GM18858 (cell line): ENCODE results near the gene ZNF620.
"Not testable (repeated sequence)": the region's sequence is repeated elsewhere in the genome, so short reads cannot be mapped to it uniquely, and the experiment has no call there.

Source experiments
- ATAC-seq: cut with Tn5 transposase; IDR thresholded peaks from one replicate; pipeline ENCODE4 v1.9.1; 2021; ENCODE audit not compliant: unreplicated experiment

The ZNF620 gene

DNA sequence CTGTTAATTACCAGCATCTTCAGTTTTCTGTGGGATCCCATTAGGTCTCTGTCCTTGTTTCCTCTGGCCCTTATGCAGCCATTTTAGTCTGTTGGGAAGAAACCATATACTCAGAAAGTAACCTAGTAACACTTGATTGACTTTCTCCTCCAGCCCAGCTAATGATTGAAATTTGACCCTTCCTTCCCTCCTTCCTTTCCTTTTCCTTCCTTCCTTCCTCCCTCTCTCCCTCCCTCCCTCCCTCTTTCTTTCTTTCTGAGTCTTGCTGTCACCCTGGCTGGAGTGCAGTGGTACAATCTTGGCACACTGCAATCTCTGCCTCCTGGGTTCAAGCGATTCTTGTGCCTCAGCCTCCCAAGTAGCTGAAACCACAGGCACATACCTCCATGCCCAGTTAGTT lies 5.9 kb upstream of the ZNF620 start:
- no peak for ATAC-seq

DNA sequence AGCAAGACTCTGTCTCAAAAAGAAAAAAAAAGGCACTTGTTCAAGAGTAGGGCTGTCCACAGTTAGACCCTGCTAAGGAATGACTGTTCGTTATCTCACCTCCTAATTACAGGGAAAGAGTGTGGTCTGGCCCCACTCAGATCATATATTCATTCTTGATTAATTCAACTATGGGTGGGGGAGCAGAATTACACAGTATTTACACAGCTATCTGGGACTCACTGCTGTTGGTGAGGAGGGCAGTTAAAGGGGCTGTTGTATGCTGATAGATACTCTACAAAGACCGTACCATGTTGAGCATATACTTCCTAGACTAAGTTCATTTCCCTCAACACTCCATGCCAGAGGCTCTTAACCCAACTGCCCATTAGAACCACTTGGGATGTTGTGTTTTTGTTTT lies 3.8 kb upstream of the ZNF620 start:
- no peak for ATAC-seq

DNA sequence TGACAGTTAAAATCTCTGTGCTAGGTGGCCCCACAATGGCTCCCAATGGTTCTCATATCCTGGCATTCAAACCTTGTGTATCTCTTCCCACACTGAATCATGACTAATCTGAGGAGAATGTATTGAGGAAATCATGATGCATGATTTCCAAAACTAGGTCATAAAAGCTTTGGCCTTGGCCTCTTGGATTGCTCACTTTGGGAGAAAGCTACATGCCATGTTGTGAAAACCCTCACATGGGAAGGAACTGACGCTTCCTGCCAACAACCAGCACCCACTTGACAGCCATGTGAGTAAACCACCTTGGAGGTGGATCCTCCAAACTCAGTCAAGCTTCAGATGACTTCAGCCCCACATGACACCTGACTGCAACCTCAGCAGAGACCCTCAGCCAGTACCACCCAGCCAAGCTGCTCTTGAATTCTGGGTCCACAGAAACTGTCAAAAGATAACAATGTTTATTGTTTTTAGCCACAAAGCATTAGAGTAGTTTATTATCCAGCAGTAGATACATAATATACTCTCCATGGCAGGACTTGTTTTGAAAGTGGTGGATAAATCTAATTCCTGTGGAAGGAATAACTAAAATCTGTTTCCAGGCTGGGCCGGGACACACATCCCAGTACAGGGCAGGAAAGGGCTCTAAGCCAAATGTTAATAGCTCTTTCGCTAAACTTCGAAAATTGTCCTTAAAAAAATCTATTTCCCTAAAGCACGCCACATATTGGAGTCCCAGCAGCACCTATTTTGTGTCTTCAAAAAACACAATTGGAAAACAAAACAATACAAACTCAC lies 1.0 kb upstream of the ZNF620 start:
- no peak for ATAC-seq

DNA sequence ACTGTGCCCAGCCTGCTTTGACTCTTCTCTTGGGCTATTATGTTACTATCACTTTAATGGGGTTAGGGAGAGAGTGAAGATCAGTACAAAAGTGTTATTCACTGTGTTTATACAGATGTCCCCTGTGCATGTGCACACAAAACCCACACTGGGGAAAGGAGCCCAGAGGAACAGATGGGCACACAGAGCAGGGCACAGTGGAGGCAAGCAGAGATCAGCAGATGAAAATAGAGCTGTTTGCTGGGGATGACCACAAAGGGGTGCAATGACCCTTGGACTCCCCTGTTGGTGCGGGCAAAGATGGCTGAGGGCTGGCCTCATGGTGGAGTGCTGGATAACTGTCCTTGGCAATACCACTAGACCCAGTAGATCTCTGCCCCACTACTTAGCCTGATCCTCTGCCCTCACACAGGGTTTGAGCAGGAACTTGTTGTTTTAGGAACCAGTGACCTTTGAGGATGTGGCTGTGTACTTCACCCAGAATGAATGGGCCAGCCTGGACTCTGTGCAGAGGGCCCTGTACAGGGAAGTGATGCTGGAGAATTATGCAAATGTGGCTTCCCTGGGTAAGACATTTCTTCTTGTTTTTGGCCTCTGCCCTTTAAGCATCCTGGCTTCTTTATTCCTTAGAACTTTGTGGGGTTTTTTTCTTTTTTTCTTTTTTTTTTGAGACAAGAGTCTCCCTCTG lies 5.3 kb downstream of the ZNF620 start:
- no peak for ATAC-seq

DNA sequence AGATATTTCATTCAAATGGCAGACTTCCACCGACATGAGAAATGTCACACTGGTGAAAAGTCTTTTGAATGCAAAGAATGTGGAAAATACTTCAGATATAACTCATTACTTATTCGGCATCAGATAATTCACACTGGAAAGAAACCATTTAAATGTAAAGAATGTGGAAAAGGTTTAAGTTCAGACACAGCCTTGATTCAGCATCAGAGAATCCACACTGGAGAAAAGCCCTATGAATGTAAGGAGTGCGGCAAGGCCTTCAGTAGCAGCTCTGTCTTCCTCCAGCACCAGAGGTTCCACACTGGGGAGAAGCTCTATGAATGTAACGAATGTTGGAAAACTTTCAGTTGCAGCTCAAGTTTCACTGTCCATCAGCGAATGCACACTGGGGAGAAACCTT lies 10.4 kb downstream of the ZNF620 start:
- ATAC-seq, result no peak

DNA sequence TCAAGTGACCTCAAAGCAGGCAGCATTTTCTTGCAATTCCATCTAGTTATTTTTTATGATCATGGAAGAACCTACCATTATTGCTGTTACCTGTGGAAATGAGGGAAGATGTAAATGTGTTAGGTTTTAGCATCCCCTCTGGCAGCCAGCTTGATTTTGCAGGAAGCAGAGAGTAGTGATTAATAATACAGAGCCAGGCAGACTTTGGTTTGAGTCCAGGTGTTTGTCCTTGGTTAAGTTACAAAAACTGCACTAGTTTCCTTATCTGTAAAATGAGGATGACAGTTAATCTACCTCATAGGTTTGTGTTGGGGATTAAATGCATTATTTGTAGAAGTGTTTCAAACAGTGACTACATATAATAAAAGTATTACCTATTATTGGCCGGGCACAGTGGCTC lies 12.2 kb downstream of the ZNF620 start:
- no peak for ATAC-seq

DNA sequence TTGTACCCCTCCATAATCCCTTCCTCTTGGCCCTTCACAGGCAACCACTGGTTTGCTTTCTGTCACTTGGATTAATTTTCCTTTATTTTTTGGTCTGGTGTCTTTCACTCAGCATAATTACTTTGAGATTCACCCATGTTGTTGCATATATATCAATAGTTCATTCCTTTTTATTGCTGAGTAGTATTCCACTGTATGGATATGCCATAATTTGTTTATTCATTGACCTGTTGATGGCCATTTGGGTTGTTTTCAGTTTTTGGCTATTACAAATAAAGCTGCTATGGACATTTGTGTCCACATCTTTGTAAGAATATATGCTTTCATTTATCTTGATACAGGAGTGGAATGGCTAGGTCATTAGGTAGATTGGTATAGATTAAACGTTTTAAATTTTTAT lies 13.0 kb downstream of the ZNF620 start:
- ATAC-seq, result no peak

DNA sequence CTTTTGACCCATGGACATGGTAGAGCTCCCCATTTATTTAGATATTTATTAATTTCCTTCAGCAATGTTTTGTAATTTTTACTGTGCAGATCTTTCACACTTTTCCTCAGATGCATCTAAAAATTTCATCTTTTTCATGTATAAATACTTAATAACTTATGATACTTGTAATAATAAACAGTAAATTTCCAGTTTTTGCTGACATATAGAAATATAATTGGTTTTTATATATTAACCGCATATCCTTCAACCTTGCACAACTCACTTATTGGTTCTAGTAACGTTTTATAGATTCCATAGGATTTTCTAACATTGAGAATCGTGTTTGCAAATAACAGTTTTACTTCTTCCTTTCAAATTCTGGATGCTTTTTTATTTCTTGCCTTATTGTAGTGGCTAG lies 15.4 kb downstream of the ZNF620 start:
- no peak for ATAC-seq

DNA sequence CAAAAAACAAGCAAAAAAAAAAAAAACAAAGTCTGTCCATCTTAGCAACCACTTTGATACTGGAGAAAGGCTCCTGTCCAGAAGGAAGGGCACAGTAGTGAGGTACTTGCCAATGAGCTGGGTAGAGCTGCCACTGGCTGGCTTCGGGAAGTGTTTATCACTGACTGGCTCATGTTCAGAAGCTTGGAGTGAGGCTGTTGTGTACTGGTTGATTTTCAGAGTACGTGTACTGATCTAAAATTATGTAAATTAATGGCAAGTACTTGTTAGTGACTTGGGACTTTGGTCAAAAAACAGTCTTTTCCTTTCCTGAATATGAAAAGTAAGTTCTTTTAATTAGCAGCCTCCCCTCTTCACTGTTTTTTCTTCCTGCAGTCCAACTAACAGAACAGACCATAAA lies 17.9 kb downstream of the ZNF620 start:
- no peak for ATAC-seq

DNA sequence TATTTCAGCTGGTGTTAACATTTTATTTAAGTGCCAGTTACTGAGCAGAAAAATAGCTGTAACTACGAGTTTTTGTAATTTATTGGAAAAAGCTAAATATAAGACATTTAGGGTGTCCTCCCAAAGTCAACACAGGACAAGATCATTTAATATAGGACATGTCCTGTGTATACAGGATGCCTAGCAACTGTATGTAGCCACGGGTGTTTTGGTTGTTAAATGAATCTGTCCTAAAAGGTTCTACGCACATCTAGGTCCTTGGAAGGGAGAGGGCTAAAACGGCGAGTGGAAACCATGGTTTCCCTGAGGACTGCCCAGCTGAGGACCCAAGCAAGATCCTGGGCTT lies 18.4 kb downstream of the ZNF620 start:
- peak; percentile 2 for ATAC-seq

DNA sequence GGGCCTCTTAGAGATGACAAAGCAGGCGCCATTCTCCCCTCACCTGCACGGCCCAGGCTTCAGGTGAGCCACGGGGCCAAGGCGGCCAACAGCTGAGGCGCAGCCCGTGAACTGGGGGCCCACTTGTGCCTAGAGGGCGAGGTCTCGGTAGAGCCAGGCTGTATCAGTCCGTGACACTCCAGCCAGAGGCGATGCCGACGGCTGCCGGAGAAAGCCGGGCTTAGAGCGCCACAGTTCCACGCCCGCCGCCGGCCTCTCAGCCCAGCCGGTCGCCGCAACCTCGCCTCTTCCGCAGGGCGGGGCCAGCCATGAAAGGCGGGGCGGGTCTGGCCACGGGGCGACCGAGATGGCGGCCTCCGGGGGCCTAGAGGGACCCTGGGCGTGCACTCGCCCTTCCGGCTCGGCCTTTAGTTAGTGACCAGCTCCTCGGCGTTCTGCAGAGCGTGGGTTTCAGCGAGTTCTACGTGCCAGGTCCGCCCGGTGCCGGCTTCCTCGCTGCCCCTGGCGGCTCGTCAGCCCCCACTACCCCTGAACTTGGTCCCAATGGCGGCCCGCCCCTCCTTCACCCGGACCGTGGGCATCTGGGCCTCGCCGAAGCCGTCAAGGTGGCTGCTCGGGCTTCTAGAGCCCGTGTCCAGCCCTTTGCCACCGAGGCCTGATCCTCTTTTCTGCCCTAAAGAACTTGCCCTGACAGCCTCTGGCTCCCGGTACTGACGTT lies 18.9 kb downstream of the ZNF620 start, which contains the start of gene ZNF621:
Gene ZNF621 (plus strand): TSS at position 393 of the 718 bp plus-strand sequence. CDS start 881 bp downstream, outside the sequence.
- ATAC-seq, result peak; percentile 93

DNA sequence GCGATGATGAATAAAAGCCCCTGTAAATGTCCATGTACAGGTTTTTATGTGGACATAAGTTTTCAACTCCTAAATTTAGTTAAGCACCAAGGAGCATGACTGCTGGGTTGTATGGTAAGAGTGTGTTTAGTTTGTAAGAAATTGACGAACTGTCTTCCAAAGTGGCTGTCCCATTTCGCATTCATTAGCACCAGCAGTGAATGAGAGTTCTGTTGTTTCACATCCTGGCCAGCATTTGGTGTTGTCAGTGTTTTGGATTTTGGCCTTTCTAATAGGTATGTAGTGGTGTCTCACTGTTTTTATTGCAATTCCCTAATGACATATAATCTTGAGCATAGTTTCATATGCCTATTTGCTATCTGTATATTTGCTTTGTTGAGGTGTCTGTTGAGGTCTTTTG lies 22.6 kb downstream of the ZNF620 start:
- no peak for ATAC-seq

DNA sequence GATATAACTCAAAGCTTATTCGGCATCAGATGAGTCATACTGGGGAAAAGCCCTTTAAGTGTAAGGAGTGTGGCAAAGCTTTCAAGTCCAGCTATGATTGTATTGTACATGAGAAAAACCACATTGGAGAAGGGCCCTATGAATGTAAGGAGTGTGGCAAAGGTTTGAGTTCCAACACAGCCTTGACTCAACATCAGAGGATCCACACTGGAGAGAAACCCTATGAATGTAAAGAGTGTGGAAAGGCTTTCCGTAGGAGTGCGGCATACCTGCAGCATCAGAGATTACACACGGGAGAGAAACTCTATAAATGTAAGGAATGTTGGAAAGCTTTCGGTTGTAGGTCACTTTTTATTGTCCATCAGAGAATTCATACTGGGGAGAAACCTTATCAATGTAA lies 26.4 kb downstream of the ZNF620 start:
- ATAC-seq, result no peak

DNA sequence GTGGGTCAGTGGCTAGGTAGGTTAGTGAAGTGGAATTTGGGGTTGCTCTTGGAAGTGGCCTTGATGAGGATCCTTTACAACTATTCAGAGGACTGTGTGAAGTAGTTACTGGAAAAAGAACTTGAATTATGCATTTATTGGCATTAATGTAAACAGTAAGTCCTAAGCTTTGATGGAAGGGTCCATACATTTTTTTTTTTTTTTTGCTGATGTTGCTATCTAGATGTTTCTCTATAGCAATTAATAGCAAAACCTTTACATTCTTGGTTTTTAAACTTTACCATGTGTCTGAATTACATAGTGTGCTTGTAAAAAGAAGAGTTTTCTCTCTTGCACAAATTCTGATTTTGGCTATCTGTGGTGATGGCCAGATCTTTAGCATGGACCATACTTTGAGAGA lies 28.4 kb downstream of the ZNF620 start:
- ATAC-seq, result no peak

DNA sequence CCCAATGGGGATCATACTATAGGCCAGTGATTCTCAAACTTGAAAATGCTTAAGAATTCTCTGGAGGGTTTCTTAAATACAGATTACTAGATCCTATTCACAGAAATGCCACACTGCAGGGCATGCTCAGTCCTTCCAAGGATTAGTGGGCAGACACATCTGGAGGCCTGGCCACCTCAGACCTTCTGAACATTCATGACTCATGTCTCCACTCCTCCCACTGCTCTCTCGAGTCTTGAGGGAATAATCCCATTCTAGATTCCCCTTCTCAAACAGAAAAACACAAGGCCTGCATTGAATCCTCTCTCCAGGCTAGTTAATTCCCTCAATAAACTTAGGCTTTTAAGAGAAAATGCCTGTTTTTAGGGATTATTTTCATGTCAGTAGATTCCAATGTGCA lies 41.0 kb downstream of the ZNF620 start:
- ATAC-seq, result no peak

DNA sequence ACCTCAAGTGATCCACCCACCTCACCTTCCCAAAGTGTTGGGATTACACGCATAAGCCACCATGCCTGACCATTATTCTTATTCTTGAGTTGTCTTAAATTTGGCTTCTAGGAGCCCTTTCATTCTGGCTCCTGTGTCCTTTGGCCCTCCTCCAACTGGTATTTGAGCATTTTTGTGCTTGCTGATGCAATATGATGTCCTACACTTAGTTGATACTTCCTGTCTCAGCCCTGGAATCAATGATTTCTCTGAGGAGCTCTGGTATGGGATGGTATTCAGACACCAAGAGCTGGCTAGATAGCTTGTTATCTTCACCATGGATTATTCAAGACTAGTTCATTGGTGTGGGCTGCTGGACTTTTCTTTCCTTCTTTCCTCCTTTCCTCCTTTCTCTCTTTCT lies 44.3 kb downstream of the ZNF620 start:
- no peak for ATAC-seq

DNA sequence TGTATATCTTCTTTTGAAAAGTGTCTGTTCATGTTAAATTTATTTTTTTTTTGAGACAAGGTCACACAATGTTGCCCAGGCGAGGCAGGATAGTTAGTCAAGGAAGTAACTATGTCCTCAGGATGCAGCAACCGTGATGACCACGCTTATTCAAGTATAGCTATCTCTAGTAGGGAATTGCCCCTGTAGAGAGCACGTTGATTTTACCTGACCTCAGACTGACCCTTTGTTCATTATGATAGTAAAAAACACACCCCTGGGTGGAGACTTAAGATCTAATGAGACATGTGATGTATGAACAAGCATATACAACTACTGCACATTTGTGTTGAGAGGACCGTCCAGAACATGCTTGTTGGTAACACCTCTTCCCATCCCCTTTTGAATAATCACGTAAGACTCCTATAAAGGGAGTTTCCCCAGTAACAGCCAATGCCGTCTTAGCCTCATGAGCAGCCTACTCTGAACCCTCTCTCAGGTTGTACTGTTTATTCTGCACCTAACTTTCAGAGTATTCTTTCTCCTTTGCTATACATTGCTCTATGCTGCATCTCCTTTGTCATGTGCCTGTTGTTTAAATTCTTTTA lies 51.8 kb downstream of the ZNF620 start:
- ATAC-seq, result no peak

DNA sequence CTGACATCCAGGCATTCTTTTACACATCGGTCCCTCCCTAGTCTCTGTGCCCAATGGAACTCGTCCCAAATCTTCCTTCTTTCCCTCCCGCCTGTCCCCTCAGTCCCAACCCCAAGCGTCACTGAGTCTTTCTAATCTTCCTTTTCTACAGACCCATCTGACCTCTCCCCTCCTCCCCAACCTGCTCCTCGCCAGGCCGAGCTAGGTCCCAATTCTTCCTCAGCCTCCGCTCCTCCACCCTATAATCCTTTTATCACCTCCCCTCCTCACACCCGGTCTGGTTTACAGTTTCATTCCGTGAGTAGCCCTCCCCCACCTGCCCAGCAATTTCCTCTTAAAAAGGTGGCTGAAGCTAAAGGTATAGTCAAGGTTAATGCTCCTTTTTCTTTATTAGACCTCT lies 56.6 kb downstream of the ZNF620 start:
- not testable (repeated sequence) for ATAC-seq

DNA sequence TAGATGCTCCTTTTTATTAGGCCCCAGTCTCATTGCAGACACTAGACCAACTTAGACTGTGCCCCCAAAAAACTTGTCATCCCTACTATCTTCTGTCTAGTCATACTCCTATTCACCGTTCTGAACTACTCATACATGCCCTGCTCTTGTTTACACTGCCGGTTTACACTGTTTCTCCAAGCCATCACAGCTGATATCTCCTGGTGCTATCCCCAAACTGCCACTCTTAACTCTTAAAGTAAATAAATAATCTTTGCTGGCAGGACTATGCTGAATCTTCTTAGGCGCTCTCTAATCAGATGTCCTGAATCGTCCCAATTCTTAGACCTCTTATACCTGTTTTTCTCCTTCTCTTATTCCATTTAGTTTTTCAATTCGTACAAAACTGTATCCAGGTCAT lies 59.8 kb downstream of the ZNF620 start:
- not testable (repeated sequence) for ATAC-seq

DNA sequence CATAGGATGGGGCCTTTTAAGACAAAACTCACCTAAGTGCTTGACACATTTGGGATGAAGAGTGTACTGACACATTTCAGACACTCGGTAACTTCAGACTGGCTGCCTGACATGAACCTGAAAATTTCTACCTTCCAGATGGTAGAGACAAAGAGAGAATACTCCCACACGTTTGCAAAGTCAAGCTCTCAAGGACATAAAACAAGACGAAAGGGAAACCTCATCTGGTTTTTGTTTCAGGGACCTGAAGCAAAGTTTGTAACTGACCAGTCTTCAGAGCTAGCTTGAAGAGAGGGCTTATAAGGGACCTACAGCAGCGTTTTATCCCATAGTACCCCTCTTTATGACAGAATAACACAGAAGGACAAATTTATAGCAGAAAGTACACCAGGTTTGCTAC lies 60.9 kb downstream of the ZNF620 start:
- no peak for ATAC-seq
